DMS153 treated with DMSO at 0.1 percent for 48 hours (cell line): ENCODE measurements around the gene DDX24.
A peak's percentile ranks its signal among the peaks of the same experiment; 100 is the strongest.

Experiments used
- DNase-seq: peaks from one replicate; lab custom pipeline; 2025; ENCODE audit not compliant: unreplicated experiment; lab: John Stamatoyannopoulos, UW

Gene DDX24

GRCh38 chr14:94050231-94050880, 30.6 kb downstream of the DDX24 start:
- DNase-seq: no peak

GRCh38 chr14:94049625-94050023, 31.4 kb downstream of the DDX24 start:
- no peak for DNase-seq

- DNase-seq: peak; percentile 89
Observed at GRCh38 chr14:94048691-94049624, 32.0 kb downstream of the DDX24 start.

- no peak for DNase-seq
Observed at GRCh38 chr14:94047581-94047980, 33.4 kb downstream of the DDX24 start.

GRCh38 chr14:94046696-94047250, 34.2 kb downstream of the DDX24 start:
- DNase-seq: no peak

GRCh38 chr14:94045563-94046345, 35.2 kb downstream of the DDX24 start:
- DNase-seq: no peak

GRCh38 chr14:94045101-94045500, 35.9 kb downstream of the DDX24 start:
- DNase-seq: no peak

GRCh38 chr14:94044476-94045091, 36.4 kb downstream of the DDX24 start:
- DNase-seq: no peak

- DNase-seq: no peak
Observed at GRCh38 chr14:94043756-94044475, 37.1 kb downstream of the DDX24 start.

- no peak for DNase-seq
Observed at GRCh38 chr14:94043111-94043755, 37.8 kb downstream of the DDX24 start.

- DNase-seq: no peak
Observed at GRCh38 chr14:94042433-94043091, 38.4 kb downstream of the DDX24 start.

GRCh38 chr14:94041551-94042346, 39.3 kb downstream of the DDX24 start:
- no peak for DNase-seq

GRCh38 chr14:94040796-94041195, 40.2 kb downstream of the DDX24 start:
- no peak for DNase-seq

- no peak for DNase-seq
Observed at GRCh38 chr14:94040247-94040646, 40.8 kb downstream of the DDX24 start.

- no peak for DNase-seq
Observed at GRCh38 chr14:94038921-94039629, 41.9 kb downstream of the DDX24 start.

- DNase-seq: no peak
Observed at GRCh38 chr14:94038510-94038909, 42.5 kb downstream of the DDX24 start.

- DNase-seq: no peak
Observed at GRCh38 chr14:94037954-94038353, 43.0 kb downstream of the DDX24 start.
